GM18870 (cell line): ENCODE results near the gene RAMACL.
"Not testable (repeated sequence)": the region's sequence is repeated elsewhere in the genome, so short reads cannot be mapped to it uniquely, and the experiment has no call there.

Experiments
- ATAC-seq: cut with Tn5 transposase; IDR thresholded peaks from one replicate; pipeline ENCODE4 v1.9.1; 2021; ENCODE audit warnings: moderate library complexity; ENCODE audit not compliant: unreplicated experiment

RAMACL gene

DNA sequence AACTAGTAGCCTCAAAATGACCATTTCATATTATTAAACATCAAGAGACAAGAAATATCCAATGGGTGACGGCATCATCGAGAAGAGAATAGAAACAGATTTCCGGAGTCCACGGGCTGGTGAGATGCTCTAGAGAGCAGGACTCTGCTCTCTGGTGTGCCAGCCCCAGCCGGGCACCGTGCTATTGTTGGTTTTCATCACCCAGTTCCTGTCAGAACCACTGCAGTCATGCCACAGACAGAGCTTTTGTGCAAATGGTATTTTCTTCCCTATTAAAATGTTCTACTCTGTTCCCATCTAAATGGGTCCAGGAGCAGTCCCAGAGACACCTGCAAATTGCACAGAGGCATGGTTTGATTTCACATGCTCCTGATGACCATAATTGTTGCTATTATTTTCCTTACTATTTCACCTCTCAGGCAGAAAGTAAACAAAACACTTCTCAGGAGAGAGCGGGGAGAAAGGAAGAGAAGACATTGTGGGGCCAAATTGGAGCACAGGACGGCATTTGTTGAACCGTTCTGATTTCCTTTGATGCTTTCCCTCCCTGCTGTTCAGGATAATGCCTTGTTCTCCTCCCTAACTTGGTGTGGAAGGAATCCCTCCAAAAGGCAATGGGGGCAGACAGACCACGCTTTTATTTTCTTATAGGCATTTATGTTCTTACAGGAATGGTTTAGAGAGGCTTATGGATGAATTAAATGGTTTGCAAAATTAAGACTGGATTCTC is 11.4 kb upstream of the RAMACL start:
- no peak for ATAC-seq

DNA sequence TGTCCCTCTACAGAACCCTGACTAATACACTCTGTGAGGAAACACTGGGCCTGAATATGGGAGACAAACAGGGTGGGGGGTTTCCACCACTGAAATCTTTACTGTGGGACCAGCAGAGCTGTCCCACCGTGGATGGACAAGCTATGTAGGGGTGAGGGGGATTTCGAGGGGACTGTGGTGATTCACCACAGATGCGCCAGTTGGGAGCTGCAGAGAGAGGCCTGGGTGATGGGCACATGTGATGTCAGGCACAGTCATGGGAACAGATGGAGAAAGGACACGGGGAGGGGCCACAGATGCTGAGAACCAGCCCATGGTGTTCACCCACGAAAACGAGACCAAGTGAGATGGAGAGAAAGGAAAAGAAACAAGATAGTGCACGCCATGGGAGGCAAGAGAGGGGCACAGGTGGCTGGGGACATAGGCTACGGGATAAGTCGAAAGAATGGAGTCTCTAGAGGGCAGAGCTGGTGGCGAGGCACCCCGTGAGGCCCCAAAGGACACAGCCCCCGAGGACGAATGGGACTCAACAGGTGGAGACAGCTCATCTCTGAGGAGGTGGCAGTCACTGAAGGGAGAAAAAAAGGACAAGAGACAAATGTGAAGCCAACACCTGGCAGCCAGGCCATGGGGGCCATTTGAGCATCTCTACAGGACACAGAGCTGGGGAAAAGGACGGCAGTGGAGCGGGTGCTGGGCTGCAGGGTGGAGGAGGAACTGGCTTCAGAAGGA is 10.5 kb upstream of the RAMACL start:
- ATAC-seq = no peak

DNA sequence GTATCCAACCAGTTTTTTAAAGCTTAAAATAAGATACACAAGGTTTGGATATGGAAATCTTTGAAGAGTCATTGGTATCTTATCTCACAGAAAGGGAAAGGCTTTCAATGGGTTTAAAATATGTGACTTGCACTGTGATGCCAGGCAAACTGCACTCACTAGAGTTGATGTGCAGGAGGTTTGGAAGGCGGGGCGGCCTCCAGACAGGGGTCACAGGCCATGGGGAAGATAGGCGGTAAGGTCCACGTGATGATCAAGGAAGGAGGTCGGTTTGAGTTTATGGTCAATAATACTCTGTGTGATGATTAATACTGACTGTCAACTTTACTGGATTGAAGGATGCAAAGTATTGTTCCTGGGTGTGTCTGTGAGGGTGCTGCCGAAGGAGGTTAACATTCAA is 9.5 kb upstream of the RAMACL start:
- no peak for ATAC-seq

DNA sequence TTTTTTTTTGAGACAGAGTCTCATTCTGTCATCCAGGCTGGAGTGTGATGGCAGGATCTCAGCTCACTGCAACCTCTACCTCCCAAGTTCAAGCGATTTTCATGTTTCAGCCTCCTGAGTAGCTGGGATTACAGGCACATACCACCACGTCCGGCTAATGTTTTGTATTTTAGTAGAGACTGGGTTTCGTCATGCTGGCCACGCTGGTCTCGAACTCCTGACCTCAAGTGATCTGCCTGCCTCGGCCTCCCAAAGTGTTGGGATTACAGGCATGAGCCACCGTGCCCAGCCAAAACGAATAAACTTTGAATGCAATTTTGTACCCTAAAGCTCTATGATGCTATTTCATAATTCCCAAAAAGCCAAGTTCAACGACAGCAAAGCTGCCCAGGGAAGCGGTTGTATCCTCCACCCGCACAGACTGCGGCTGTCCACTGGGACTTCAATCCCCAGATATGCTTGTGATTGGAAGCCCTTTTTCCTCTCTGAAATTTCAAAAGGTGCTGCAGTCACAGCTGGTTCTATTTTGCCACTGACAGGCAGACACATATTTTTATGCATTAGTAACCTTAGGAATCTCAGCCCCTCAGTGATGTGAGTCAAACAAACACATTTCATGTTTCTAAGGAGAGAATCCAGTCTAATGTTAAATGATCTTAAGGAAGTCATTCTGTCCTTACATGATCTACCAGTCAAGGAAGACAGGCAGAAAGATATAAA is 8.7 kb upstream of the RAMACL start:
- no peak for ATAC-seq

DNA sequence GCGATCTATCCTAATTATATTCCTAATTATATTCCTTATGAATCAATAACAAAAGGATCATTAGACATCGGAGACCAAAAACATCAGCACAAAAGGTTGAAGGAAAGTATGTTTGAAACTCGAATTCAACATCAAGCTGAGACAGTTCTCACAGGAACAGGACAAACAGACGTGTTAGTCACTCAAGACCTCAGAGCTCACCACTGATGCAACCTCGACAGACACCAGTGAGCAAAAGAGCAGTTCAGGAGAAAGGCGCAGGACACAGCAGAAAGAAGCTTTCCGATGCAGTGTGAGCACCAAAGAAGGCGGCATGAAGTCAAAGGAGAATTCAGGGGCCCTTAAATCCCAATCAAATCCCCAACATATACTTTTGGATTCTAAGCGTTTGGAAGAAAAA is 6.3 kb upstream of the RAMACL start:
- ATAC-seq = no peak

DNA sequence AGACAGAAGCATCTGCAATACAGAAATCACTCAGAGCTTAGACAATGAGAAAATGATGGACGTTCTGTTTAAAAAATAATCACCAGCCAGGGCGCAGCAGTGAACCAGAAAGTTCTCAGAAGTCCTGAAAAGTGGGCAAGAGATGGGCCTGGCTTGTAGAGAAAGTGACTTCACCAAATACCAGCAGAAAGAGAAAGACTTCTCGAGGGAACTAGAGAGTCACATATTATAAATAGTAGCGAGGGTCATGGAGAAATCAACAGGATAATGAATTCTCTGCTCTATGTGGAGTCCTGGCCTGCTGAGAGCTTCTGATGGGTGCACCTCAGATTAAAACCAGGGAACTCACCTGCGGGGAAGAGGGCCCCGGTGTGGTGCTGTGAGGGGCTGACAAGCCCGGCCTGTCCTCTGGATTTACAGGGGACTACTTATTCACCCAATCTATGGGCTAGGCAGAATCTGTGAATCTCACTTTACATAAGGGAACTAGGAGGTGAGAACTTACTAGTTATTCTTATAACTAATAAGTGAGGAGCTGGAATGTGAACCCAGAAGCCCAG is 5.6 kb upstream of the RAMACL start:
- no peak for ATAC-seq

DNA sequence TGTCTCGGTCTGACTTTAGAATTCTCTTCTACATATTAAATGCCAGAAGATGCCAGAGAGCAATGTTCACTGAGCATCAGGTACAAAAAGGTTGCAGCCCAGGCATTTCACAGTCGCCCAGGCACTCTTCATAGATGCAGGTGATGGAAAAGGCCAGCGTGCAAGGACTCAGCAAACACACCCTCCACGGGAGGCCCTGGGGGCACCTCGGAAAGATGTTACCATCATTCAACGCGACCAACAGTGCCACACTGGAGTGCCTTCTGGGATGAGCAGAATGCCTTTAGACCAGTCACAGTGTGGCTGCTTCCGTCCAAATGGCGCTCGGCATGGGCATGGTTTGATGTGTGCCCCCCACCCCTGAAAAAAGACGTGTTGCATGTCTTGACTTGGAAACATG is 4.5 kb upstream of the RAMACL start:
- ATAC-seq = no peak

DNA sequence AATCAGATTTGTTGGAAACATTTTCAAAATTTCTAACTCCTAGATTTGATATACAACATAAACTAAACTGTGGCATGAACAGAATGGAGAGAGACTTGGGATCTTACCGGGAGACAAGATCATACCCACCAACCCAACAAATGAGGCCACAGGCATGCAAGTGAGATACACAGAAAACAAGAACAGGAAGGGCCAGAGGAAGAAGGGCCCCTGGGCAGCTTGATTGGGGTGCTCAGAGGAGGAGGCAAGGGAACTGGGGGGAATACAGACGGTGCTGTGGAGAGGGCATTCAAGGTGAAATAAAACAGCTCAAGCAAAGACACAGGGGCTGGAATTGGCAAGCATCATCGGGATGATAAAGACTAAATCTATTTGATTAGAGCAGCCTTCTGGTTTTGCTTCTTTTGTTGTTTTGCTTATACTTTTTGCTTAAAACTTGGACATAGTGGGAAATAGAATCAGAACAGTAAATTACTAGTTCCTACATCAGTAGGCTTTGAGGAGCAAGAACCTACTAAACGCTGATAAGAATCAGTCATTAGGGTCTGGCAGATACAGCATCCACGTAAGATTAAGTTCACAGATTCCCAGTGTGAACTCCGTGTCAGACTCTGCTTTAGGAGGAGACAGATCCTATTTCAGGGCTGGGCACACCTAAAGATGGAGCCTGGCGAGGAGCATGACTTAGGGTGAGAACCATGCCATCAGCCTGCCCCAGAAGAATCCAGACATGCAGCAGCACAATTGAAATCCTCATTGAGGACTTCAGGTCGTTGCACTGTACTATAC is 3.5 kb upstream of the RAMACL start:
- no peak for ATAC-seq

DNA sequence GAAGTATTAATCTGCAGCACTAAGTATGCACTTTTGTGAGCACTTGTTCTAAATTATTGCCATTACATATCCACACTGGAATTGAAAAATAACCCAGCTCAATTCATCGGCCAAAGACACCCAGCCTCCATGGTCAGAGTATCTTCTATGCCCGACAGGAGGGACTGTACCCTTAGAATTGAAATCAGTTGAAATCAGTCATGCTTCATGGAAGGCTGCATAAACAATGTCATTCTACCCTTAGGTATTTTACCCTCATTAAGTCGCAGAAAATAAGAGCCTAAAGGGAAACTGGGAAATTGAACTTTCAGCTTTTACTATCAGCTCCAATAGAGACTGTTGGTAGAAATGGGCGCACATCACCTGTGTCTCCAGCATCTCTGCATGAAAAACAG is 2.9 kb upstream of the RAMACL start:
- ATAC-seq = peak; percentile 38

DNA sequence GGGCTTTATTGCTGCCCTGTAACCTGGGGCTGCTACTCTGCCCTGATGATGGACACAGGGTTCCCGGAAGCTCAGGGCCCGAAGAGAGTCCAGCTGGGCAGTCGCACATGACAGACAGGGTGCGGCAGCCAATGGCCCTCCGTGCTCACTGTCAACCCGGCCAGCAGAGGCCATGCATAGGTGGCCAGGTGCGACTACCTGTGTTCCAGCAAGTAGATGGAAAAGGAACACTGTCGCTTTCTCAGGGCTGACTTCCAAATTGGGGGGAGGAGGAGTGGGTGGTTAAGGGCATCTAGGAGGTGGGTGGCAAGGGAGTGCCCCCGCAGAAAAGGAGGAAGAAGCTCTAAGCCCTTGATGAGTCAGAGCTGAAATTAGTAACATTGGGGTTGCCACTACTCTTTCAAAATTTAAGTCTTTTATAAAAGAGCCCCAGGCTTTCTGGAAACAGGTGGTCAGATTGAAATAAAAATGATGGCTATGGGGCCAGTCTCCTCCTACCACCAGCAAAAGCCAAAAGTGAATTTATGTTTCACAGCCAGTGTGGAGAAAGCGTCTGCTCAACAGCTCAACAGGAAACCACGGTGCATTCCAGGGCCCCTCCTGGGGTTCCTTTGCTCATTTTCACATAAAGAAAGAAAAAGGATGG is 2.3 kb upstream of the RAMACL start:
- ATAC-seq = peak; percentile 29

DNA sequence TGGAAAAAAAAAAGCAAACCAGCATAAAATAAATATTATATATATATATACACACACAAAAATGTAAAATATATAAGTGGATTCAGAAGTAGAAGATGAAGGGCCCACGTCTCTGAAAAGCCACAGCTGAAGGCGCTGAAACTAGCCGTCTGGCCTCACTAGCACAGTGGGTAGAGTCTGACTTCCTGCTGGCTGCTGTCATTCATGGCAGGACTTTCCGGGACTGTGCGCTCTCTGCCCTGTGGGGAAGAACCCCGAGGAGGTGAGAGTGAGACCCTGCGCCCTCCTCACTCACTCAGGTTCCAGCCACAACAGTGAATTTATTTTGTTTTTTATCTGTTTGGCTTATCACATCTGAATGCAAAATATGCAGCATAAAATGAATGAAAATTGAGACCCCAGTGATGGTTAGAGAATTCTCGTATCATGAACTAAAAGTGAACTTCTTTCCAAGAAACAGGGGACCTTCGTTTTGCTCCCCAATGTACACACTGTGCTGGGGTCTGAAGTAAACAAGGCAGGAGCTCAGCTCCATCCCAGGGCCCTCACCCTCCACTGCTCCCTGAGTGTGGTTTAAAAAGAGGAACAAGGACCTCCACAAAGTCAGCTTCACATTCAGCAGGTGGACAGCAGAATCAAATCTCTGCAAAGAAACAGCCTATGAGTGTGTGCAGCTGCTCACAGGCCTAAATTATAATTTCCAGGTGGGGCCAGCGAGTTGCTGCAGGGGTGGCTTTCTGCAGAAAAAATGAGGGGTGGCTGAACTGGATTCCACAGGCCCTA is 1.3 kb upstream of the RAMACL start:
- ATAC-seq = peak; percentile 80

DNA sequence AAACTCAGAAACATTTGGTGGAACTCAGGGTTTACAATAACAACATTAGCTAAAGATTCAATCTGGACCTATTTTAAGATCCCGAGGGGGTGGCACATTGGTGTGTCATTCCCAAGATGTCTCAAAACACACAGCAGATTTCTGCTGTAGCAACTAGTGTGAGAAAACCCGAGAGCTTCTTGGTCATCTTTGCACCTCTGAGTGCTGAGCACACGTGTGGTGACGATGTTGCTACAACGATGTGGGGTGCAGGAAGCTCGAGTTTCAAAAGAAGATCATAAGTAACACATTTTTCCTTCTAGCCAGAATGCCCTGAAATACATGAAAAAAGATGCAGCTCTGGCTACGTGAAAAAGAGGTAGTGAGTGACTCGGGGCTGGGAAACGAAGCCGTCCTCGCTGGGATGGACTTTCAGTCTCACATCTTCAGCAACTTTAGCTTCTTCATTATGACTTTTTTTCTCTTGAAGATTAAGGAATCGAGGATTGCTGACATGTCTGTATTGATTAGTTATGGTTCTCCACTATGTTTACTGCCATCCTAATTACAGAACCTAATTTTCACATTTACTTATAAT is 1.5 kb downstream of the RAMACL start:
- no peak for ATAC-seq

DNA sequence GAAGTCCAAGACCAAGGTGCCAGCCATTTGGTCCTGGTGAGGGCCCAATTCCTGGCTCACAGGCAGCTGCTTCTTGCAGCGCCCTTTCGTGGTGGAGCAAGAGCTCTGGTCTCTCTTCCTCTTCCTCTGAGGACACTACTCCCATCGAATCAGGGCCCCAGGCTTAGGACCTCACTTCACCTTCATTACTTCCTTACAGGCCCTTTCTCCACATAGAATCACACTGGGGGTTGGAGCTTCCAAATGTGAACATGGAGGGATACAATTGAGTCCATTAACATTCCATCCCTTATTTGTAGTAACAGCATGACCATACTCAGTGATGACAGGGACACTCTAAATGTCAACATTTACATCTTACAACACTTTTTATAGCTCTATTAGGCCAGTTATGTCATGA is 2.3 kb downstream of the RAMACL start:
- no peak for ATAC-seq

DNA sequence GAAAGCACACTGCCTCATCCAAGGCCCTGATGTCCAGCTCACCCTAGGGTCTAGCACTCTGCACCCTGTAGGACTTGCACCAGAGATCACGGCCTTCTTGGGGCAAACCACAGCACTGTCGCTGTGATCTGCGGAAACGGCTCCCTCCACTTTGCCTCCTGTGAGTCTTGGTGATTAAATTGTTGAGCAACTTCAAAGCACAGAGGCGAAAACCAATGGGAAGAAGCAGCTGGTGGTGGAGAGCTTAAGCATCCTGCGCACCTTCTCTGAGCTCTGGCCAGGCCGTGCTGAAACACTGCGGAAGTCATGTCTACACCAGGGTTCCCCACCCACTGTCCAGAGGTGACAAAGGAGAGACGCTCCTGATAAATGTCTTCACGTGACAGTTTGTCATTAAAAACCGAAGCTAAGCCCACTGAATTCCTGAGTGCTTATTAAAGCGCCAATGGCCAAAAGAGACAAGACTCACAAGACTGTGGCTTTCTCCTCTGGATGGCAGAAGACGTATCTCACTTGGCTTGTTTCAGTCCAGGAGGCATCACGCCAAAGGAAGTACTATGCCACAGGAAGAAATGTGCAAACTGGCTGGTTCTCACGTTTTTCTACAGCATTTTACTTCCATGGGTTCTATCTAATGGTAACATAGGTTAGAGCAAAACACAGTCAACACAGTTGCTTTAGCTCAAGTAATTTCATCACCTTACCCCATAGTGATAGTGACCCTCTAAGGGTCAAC is 3.1 kb downstream of the RAMACL start:
- ATAC-seq = no peak

DNA sequence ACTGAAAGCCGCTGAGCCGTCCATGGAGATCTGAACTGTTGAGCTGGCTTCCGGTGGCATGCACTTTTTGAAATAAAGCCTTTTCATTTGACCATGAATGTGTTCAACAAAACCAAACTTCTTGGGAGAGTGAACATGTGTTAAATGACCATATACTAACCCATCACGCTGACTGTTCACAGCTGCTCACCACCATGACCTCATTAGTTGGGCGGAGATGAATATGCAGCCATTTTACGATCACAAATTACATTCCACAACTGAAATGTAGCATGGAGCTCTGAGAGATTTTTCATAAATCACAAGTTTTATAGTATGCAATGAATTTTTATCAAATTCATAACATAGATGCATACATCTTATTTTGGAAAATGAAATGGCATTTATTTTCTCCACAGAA is 4.2 kb downstream of the RAMACL start:
- ATAC-seq = no peak

DNA sequence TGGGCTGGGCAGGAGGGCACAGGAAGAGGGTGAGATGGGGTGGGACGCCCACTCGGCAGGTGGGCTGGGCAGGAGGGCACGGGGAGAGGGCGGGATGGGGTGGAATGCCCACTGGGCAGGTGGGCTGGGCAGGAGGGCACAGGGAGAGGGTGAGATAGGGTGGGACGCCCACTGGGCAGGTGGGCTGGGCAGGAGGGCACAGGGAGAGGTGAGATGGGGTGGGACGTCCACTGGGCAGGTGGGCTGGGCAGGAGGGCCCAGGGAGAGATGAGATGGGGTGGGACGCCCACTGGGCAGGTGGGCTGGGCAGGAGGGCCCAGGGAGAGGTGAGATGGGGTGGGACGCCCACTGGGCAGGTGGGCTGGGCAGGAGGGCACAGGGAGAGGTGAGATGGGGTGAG is 4.7 kb downstream of the RAMACL start:
- ATAC-seq = not testable (repeated sequence)

DNA sequence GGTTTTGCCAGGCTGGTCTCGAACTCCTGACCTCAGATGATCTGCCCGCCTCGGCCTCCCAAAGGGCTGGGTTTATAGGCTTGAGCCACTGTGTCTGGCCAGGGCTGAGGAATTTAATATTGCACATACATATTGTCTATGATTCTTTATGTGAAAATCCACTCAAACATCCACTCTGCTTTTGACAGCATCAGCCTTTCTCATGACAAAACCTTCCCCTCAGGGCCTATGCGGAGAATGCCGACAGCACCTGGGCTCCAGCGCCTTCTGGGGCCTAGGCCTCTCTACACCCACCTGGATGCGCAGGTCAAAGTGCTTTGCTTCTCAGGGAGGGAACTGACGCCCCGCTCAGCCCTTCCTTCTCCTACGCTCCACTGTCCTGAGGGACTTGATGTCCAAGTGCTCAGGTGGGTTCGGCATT is 5.4 kb downstream of the RAMACL start:
- no peak for ATAC-seq
